GM12878 (cell line): ENCODE measurements around the gene EDC3. TPM values are rescaled to one million over a fixed set of nuclear protein-coding genes. Genes with fewer than 3 reads are reported as not detected.

Experiments
- ATAC-seq: fragments of 200-7000 bp; cut with Tn5 transposase; 3 replicates; pipeline ENCODE4 v1.9.1; 2020; ENCODE audit warnings: mild to moderate bottlenecking, moderate library complexity
- BruUV-seq: library from RNA; stranded (reverse); fragments of 400-500 nt; replicated peaks from 2 replicates; lab custom pipeline; 2021; lab: Mats Ljungman, UMichigan
- CTCF ChIA-PET: fragments of 300-600 bp; sonication (Branson Sonifier 250); formaldehyde crosslinking; extraction: SDS; loops from one replicate; lab custom pipeline; 2021; ENCODE audit warnings: inconsistent platforms; lab: Yijun Ruan, JAX
- POLR2A ChIA-PET: fragments of 350-600 bp; formaldehyde crosslinking; extraction: SDS; loops from one replicate; lab custom pipeline; 2021; ENCODE audit warnings: inconsistent platforms; lab: Charles Lee
- RAD21 ChIA-PET: fragments of 300-600 bp; sonication (Branson Sonifier 250); formaldehyde crosslinking; loops from one replicate; lab custom pipeline; 2023; ENCODE audit warnings: antibody characterized with exemption; ENCODE audit not compliant: unreplicated experiment; lab: Charles Lee
- SMC1A ChIA-PET: fragments of 300-600 bp; sonication (Branson Sonifier 250); formaldehyde crosslinking; loops from one replicate; lab custom pipeline; 2023; ENCODE audit not compliant: unreplicated experiment, uncharacterized antibody; lab: Charles Lee
- DNase-seq: peaks from one replicate; pipeline ENCODE4 v3.0.0-alpha.2; 2011; ENCODE audit warnings: low read depth, low spot score
- FAIRE-seq: peaks from 3 replicates; lab custom pipeline; 2011; peaks lifted over from hg19 to GRCh38; lab: Jason Lieb, UNC
- H2AFZ ChIP-seq: 2 replicates; pipeline ENCODE4 v1.6.0; 2011; ENCODE audit warnings: low read depth, low read length, control low read depth; ENCODE audit not compliant: control insufficient read depth
- H3K27ac ChIP-seq: 2 replicates; pipeline ENCODE4 v1.5.1; 2011; ENCODE audit warnings: control low read depth; ENCODE audit not compliant: control insufficient read depth, insufficient read depth
- H3K27me3 ChIP-seq, 2 experiments: replicated peaks in 1 of 2; 2 replicates each; pipeline versions ENCODE4 v1.6.0 to v1.6.1; 2011; ENCODE audit warnings: low read length in 1 of 2; ENCODE audit not compliant: control insufficient read depth in 2 of 2, insufficient read depth in 2 of 2
- H3K36me3 ChIP-seq, 2 experiments: 2 replicates each; pipeline ENCODE4 v1.5.1; 2011; ENCODE audit warnings: low read length in 1 of 2; ENCODE audit not compliant: control insufficient read depth in 2 of 2, insufficient read depth in 2 of 2
- H3K4me1 ChIP-seq: 2 replicates; pipeline ENCODE4 v1.6.1; 2011; ENCODE audit warnings: mild to moderate bottlenecking, low read length, moderate library complexity, mixed read lengths; ENCODE audit not compliant: control insufficient read depth, insufficient read depth
- H3K4me2 ChIP-seq: 2 replicates; pipeline ENCODE4 v1.6.0; 2011; ENCODE audit warnings: control low read depth; ENCODE audit not compliant: control insufficient read depth, insufficient read depth
- H3K4me3 ChIP-seq: fragments of 200-600 bp; sonication (generic); 2 replicates; pipeline ENCODE4 v1.5.1; 2016
- H3K79me2 ChIP-seq: 2 replicates; pipeline ENCODE4 v1.6.0; 2011; ENCODE audit warnings: low read length; ENCODE audit not compliant: control insufficient read depth, insufficient read depth
- H3K9ac ChIP-seq: 2 replicates; pipeline ENCODE4 v1.8.0; 2011; ENCODE audit warnings: low read length, control low read depth, mixed read lengths; ENCODE audit not compliant: control insufficient read depth, insufficient read depth
- H3K9me3 ChIP-seq: replicated peaks from 3 replicates; pipeline ENCODE4 v1.5.1; 2011; ENCODE audit warnings: mild to moderate bottlenecking, low read length; ENCODE audit not compliant: control insufficient read depth, insufficient read depth
- H4K20me1 ChIP-seq: 2 replicates; pipeline ENCODE4 v1.6.0; 2011; ENCODE audit not compliant: control insufficient read depth, insufficient read depth
- CUX1 ChIP-seq: IDR thresholded peaks from 2 replicates; pipeline ENCODE4 v1.6.1; 2012; ENCODE audit warnings: improper control_type of control experiment, low read depth, low read length; ENCODE audit not compliant: insufficient replicate concordance
- NBN ChIP-seq: fragments of 450-650 bp; IDR thresholded peaks from 2 replicates; pipeline ENCODE4 v1.6.1; 2016
- RAD21 ChIP-seq: IDR thresholded peaks from 2 replicates; pipeline ENCODE4 v1.6.1; 2011; ENCODE audit warnings: mild to moderate bottlenecking, low read depth, low read length, moderate library complexity; ENCODE audit not compliant: insufficient read depth
- ZBTB40 ChIP-seq: fragments of 450-650 bp; IDR thresholded peaks from 2 replicates; pipeline ENCODE4 v1.6.1; 2016; ENCODE audit warnings: mild to moderate bottlenecking, moderate library complexity, borderline replicate concordance
- WGBS: methylation state at CpG from one replicate; pipeline ENCODE4 v1.1.6; 2016; ENCODE audit warnings: low lambda C conversion rate; ENCODE audit not compliant: insufficient replicate concordance, insufficient coverage; ENCODE audit errors: missing lambda C conversion rate; 5-methylcytosine and 5-hydroxymethylcytosine counted together
- in situ Hi-C: fragments of 300-500 bp; cut with MboI; formaldehyde crosslinking; loops from 9 replicates; pipeline ENCODE4 v1.14.3; 2018; ENCODE audit warnings: mixed read lengths
- intact Hi-C: fragments of 100-400 bp; cut with micrococcal nuclease; formaldehyde crosslinking; loops from one replicate; pipeline ENCODE4 v1.14.2; 2022; ENCODE audit not compliant: unreplicated experiment
- polyA plus RNA-seq, 11 experiments: library from polyadenylated mRNA; depleted of rRNA in 4 of 11; unstranded in 6 of 11; stranded (reverse) in 5 of 11; fragments of >200 nt; fragmentation: Nextera tagmentation in 4 of 11; fragmentation: Illumina TruSeq in 1 of 11; extraction: Ambion mirVana in 4 of 11; extraction: Trizol in 1 of 11; gene quantifications; 1 replicate in 1 of 11; 2 replicates in 10 of 11; pipeline versions ENCODE4 v1.2.1 to v1.2.3, GENCODE V29; 2011 to 2016; ENCODE audit warnings: inconsistent platforms in 2 of 11, missing spikeins in 2 of 11, low read depth in 1 of 11
- total RNA-seq, 4 experiments: library from RNA; depleted of rRNA in 3 of 4; stranded (reverse); fragments of >200 nt in 3 of 4; fragmentation: Illumina TruSeq in 1 of 4; extraction: Trizol in 1 of 4; gene quantifications; 2 replicates each; pipeline versions ENCODE4 v1.2.1 to v1.2.3, GENCODE V29; 2013 to 2021
- TF ChIP-seq, protein P1 (sequence below): fragments of 450-650 bp; IDR thresholded peaks from 2 replicates; pipeline ENCODE4 v1.6.1; 2017; ENCODE audit warnings: mild to moderate bottlenecking, low read depth, inconsistent platforms; ENCODE audit not compliant: poor library complexity, severe bottlenecking
- TF ChIP-seq, protein P2 (sequence below): IDR thresholded peaks from 2 replicates; pipeline ENCODE4 v1.6.1; 2012; ENCODE audit warnings: low read depth, low read length, improper control_type of control experiment
- TF ChIP-seq, protein P3 (sequence below): IDR thresholded peaks from 2 replicates; pipeline ENCODE4 v1.6.1; 2011; ENCODE audit warnings: borderline replicate concordance, low read depth, mild to moderate bottlenecking, moderate library complexity, mixed read lengths, low read length; ENCODE audit not compliant: insufficient read depth; ENCODE audit errors: extremely low read length

Gene EDC3
- total and polyA plus RNA-seq, 10 of the 15 experiments (the other 5 are each of a cell fraction or from before 2014, with no cell fraction given): 11.8 to 48.4 (median 35.3) TPM

GRCh38 chr15:74716651-74717050, 20.8 kb upstream of the EDC3 start (continued):
- no peak for TF ChIP-seq CUX1
- no peak for TF ChIP-seq NBN
- TF ChIP-seq, protein P1, sequence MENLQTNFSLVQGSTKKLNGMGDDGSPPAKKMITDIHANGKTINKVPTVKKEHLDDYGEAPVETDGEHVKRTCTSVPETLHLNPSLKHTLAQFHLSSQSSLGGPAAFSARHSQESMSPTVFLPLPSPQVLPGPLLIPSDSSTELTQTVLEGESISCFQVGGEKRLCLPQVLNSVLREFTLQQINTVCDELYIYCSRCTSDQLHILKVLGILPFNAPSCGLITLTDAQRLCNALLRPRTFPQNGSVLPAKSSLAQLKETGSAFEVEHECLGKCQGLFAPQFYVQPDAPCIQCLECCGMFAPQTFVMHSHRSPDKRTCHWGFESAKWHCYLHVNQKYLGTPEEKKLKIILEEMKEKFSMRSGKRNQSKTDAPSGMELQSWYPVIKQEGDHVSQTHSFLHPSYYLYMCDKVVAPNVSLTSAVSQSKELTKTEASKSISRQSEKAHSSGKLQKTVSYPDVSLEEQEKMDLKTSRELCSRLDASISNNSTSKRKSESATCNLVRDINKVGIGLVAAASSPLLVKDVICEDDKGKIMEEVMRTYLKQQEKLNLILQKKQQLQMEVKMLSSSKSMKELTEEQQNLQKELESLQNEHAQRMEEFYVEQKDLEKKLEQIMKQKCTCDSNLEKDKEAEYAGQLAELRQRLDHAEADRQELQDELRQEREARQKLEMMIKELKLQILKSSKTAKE: no peak

- Histone ChIP-seq H3K36me3 (no peaks in the 10 kb centered on the region), H4K20me1 (no peaks in the 10 kb centered on the region), H3K9me3 (no peaks in the 10 kb centered on the region), H3K4me2 (no peak overlapping the region), H3K4me3 (no peak overlapping the region), H3K27me3 (no peaks in the 10 kb centered on the region; a peak in 1 of 4 replicates), H3K9ac (no peak overlapping the region), H2AFZ (no peak overlapping the region), H3K79me2 (no peaks in the 10 kb centered on the region), H3K4me1 (no peaks in the 10 kb centered on the region), H3K27ac (no peak overlapping the region)
- POLR2A ChIA-PET: no interaction called here
- ATAC-seq (no peak), DNase-seq (no peak), FAIRE-seq (no peak)
- intact Hi-C loops (no loop called here), in situ Hi-C loops (no loop called here)
- no TSS peak for BruUV-seq
- WGBS: 58% methylated on average over 3 of the region's 3 CpGs
- RAD21 ChIA-PET: no interaction called here
- SMC1A ChIA-PET: no interaction called here
- CTCF ChIA-PET: interaction anchor here (0.6 kb wide), 1 partner anchor 287 kb away, joined by 4 read pairs; no protein-coding TSS in a partner anchor
- no peak for TF ChIP-seq ZBTB40
- TF ChIP-seq, protein P2, sequence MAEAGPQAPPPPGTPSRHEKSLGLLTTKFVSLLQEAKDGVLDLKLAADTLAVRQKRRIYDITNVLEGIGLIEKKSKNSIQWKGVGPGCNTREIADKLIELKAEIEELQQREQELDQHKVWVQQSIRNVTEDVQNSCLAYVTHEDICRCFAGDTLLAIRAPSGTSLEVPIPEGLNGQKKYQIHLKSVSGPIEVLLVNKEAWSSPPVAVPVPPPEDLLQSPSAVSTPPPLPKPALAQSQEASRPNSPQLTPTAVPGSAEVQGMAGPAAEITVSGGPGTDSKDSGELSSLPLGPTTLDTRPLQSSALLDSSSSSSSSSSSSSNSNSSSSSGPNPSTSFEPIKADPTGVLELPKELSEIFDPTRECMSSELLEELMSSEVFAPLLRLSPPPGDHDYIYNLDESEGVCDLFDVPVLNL: no peak
- TF ChIP-seq, protein P3, sequence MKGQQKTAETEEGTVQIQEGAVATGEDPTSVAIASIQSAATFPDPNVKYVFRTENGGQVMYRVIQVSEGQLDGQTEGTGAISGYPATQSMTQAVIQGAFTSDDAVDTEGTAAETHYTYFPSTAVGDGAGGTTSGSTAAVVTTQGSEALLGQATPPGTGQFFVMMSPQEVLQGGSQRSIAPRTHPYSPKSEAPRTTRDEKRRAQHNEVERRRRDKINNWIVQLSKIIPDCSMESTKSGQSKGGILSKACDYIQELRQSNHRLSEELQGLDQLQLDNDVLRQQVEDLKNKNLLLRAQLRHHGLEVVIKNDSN: no peak
- TF ChIP-seq RAD21: no peak
These were observed 16.5 kb upstream of the EDC3 start for GRCh38 chr15:74712311-74712710.
